GM19395 (cell line): ENCODE measurements around the gene TAS2R13.

Source experiments
- ATAC-seq: cut with Tn5 transposase; IDR thresholded peaks from one replicate; pipeline ENCODE4 v1.9.1; 2021; ENCODE audit warnings: mild to moderate bottlenecking, moderate library complexity; ENCODE audit not compliant: unreplicated experiment

The TAS2R13 gene

DNA sequence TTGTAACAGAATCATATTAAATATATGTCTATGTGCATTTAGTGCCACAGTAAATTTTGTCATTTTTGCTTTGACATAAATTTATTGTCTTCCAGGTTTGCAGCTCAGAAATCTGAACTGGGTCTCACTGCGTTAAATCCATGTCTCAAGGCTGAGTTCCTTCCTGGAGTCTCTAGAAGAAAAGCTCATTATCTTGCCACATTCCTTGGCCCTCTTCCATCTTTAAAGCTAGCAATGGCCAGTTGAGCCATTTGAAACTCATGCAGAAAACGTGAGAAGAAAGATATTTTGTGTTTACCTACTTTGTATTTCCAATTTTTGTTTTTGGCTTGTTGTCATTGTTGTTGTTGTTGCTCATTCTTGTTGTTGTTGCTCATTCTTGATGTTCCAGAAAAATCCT is 36.0 kb downstream of the TAS2R13 start:
- ATAC-seq: no peak

DNA sequence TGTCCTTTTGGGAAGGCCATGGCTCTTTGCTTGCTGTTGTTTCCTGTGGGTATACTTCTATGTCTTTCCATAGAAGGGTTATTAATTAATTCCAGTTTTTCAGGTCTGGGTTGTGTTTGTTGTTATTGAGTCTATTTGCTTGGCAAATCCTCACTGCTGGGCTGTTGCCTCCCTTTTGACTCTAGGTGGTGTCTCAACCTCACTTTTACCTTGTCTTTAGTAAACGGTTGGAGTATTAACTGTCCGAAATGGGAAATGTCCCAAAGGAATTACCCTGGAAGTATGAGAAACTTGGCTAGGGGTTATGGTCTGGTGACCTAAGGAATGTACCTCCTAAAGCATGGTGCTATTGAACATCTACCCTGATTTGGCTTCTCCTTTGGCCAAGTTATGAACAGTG is 42.0 kb downstream of the TAS2R13 start:
- ATAC-seq: no peak

DNA sequence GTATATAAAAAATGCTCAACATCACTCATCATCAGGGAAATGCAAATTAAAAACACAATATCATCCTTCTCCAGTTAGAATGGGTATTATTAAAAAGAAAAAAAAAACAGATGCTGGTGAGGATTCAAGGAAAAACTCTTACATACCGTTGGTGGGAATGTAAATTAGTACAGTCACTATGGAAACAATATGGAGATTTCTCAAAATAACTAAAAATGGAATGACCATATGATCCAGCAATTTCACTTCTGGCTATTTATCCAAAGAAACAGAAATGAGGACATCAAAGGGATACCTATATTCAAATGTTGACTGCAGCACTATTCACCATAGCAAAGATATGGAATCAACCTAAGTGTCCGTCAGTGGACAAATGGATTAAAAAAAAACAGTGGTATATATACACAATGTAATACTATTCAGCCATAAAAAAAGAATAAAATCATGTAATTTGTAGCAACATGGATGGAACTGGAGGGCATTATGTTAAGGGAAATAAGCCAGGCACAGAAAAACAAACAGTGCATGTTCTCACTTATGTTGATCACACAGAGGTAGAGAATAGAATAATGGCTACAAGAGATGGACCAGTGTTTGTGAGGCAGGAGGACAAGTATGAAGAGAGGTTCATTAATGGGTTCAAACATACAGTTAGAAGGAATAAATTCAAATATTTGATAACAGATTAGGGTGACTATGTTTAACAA is 45.7 kb downstream of the TAS2R13 start:
- ATAC-seq: no peak

DNA sequence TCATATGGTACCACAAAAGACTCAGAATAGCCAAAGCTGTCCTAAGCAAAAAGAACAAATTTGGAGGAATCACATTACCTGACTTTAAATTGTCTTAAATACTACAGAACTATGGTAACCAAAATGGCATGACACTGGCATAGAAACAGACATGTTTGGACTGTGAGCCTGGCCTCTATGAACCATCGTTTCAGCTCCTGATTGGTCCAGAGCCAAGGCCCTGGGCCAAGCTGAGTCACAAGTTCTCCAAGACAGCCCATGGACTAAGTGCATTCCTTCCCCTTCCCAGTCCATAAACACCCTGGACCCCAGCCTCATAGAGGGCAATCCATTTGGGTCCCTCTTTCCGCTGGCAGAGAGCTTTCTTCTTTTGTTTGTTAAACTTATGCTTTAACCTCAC is 48.0 kb downstream of the TAS2R13 start:
- ATAC-seq: no peak
